AG20443 (cell line): ENCODE results near the gene FAM43B.
A peak's percentile ranks its signal among the peaks of the same experiment; 100 is the strongest.

Experiments
- DNase-seq: peaks from one replicate; pipeline ENCODE4 v3.0.0; 2012; ENCODE audit warnings: low spot score, mixed read lengths

The FAM43B gene

DNA sequence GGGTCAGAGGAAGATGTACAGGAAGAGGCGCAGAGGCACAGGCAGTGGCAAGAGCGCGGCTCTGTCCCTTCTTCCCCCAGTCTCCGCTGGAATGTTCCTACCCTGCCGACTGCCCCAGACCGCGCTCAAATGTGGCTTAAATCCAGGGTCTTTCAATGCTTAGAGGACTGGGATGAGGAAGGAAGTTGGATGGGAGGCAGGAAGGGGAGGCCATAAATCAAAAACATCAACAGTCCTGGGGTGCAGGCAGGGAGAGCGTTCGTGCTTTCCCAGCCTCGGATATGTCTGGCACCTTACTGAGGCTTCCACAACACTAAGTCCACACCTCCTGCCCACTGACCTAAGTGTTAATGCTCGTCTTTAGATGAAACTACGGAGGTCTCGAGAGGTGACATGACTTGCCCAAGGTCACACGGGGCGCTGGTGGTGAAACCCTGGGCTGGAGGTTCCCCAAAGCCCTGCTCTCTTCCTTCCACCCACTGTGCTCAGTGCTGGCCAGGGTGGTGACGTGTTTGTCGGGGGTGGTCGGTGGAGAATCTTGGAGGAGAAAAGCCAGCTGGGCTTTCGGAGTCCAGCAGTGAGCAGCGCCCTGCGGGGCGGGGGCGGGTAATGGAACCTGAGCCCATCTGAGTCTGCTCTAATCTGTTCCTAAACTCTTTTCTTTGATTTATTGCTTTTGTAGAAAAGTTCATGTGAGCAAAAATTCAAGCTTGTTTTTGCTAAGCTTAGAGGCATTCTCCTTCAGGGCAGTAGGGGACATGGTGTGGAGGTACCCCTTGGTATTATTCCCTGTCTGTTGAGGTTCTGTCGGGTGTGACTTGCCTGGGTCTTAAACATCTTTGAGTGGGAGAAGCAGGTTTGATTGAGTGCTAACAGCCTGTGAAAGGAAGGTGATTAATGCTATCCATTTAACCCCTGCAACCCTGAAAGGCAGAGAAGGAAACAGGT, 37.2 kb downstream of the FAM43B start:
- DNase-seq, result peak; percentile 77

DNA sequence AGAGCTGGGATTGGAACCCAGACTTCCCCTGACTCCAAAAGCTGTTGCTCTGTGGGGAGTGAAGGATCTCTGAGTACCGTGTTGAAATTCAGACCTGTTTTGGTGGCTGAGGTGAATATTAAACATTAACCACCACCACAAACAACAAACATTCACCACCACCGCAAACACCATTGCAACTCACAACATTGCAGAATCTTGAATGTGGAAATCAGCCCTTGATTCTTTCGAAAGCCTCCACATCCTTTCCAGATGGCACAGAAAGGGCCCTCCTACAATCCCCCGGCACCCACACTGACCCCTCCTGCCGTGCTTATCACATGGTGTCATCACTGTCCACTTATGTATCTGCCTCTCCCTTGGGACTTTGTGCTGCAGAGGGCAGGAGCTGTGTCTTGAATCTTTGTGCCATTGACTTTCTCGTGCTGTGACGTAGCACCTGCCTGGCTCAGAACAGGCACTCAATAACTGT, 38.0 kb downstream of the FAM43B start:
- DNase-seq, result peak; percentile 76

DNA sequence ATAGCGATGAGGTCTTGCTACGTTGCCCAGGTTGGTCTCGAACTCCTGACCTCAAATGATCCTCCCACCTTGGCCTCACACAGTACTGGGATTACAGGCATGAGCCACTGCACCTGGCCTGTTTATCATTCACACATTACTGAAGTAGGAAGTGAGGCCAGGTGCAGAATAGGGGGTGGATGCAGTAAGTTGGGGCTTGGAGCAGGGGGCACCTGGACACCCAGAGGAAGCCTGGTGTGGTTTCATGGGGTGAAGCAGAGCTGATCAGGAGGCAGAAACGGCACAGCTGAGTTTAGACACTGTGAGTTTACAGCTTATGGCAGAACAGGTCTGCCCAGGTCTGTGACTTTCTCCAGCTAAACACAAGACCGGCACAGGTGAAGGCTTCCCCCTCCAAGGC, 41.4 kb downstream of the FAM43B start:
- DNase-seq, result no peak

DNA sequence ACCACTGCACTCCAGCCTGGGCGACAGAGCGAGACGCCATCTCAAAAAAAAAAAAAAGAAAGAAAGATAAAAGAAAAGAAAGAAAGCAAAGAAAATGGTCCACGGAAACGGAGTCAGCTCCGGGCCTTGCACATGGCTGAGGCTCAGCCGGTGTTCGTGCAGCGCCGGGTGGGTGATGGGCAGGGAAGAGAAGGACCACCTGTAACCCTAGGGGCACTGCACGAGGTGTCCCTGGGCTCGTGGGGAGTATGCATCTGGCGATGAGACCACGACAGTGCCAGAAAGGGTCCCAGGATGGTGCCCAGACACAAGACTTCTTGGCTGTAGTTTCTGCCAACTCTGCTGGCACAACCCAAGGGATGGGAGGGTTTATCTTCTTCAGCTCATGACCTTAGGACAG, 42.4 kb downstream of the FAM43B start:
- no peak for DNase-seq

DNA sequence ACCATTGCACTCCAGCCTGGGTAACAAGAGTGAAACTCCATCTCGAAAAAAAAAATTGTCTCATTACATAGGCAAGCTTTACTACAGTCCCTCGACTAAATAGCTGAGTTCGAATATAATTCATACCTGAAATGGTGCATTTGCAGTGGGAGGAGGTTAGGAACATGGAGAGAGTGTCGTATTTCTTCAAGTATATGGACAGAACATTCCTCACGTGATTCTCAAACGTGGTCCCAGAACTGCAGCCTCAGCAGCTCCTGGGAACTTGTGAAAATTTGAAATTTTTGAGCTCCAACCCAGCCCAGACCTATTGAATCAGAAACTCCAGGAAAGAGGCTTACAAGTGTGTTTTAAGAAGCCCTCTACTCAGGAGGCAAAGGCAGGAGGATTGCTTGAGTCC, 43.7 kb downstream of the FAM43B start:
- DNase-seq, result no peak

DNA sequence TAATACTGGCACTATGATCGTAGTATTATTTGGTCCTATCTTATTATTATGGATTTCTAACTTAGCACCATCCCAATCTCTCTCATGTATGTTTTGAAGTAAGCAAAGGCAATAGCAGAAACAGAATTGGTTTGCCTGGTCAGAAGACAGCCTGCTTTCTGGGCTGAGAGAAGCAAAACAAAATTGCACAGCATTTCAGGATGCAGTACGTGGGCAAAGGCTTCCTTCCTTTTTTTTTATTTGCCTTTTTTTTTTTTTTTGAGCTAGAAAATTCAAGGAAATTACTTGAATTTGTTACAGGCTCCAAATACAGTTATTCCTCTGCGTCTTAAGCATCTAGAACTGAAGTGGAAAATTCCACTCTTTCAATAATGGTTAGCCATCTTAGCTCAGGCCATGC, 45.3 kb downstream of the FAM43B start:
- DNase-seq, result no peak

DNA sequence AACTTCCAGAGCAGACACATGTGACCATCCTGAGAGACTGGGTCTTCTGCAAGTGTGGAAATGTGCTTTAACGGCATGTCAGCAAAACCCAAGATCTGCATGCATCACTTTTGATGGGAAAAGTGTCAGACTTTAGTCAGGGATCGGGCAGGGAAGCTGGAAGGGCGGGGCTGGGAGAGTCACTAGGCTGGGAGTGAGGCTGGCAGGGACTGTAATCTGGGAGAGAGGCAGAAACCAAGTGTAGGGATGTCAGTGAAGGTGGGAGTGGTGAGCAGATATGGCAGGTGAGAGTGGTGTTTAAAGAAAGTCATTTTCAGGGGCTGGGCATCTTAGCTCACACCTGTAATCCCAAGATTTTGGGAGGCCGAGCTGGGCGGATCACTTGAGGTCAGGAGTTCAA, 47.8 kb downstream of the FAM43B start:
- DNase-seq, result no peak

DNA sequence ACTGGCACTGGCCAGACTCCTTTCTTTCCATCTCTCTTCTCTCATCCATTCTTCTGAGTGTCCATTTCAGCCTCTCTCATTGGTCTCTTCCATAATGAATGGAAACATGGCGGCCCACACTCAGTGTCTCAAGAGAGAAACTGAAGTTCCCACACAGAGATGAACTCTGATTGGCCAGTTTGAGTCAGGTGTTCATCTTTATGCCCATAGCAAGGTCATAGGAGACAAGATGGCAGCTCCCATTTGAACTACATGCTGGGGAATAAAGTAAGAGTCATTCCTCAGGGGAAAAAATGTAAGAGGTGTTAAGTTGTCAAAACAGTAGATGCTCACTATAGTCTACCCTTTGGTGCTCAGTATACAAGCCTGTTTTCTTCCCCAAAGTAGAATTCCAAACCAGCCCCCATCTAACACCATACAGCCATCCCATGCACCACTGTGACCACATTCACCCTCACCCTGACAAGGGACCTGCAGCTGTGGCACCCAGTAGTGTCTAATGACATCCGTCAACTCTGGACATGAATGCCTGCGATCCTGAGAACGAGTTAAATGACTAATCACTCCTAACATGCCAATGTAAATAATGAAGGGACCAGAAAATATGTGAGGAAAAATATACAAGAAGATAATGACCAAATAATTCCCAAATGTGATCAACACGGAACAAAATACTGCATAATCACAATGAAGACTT, 48.9 kb downstream of the FAM43B start:
- DNase-seq, result no peak

DNA sequence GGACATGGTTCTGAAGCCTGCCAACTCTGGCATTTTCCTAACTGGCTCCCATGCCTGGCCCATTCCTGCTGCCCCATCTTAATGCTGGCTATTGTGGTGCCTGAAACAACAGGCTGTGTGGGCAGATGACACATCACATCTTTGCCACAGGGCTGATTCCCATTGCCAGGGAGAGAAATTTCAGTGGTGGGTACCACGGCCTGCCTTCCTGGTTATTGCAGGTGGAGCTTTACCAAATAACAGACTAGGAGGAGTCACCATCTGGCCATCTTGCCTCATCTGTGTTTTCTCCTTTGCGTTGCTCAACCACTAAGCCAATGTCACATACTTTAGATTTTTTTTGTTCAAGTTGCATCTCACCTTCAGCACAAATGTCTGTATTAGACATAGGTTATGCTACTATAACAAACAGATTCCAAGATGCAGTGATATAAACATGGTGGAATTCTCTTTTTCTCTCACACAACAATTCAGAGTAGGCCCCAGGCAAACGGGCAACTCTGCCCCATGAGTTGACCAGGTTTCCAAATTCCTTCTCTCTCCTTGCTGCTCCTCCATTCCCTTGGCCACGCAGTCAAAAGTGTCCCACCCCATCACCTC, 50.6 kb downstream of the FAM43B start:
- DNase-seq, result no peak

DNA sequence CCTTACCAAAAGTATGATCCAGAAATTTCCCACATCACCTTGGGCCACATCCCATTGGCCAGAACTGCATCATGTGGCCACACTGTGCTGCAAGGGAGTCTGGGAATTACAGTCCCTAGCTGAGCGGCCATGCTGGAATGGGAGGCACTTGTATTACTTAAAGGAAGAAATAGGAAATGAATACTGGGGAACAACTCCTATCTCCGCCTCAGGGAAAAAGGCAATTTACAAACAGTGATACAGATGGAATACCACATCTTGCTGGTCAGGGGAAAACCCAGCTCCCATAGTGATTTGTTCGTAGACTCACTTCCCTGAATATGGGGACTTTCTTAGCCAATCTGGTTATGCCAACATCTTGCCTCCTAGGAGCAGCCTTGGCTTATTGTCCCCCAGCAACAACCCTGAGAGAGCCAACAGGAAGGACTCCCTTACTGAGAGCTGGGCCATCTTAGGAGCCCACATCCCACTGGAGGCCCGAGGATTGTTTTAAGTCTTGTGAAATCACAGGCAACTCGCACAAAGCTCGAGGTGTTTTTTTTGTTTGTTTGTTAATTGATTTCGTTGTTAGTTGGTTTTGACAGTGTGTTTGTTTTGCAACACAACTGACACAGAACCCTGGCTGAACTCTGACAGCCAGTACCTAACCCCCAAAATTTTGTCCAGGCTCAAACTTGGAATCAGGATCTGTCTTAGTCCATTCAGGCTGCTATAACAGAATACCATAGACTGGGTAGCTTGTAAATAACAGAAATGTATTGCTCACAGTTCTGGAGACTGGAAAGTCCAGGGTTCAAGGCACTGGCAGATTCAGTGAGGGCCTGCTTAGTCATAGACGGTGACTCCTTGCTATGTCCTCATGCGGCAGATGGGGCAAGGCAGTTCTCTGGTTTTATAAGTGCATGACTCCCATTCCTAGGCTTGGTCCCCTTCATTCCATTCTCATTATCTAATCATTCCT, 51.4 kb downstream of the FAM43B start:
- DNase-seq, result peak; percentile 89
